Hepatocyte (in vitro differentiated cells): ENCODE data around the gene CDH4. TPM values are rescaled to one million over a fixed set of nuclear protein-coding genes. Genes with fewer than 3 reads are reported as not detected.

Experiments used
- DNase-seq: peaks from one replicate; pipeline ENCODE4 v3.0.0-alpha.2; 2016; ENCODE audit warnings: low spot score
- H2AFZ ChIP-seq: fragments of 200-600 bp; sonication (generic); 2 replicates; pipeline ENCODE4 v1.6.0; 2016; ENCODE audit warnings: antibody characterized with exemption, mild to moderate bottlenecking
- H3K27ac ChIP-seq: fragments of 200-600 bp; sonication (generic); 2 replicates; pipeline ENCODE4 v1.5.1; 2016; ENCODE audit warnings: mild to moderate bottlenecking
- H3K27me3 ChIP-seq: fragments of 200-600 bp; sonication (generic); 2 replicates; pipeline ENCODE4 v1.6.1; 2016
- H3K36me3 ChIP-seq: fragments of 200-600 bp; sonication (generic); replicated peaks from 2 replicates; pipeline ENCODE4 v1.5.1; 2016; ENCODE audit warnings: low read depth; ENCODE audit not compliant: insufficient read depth
- H3K4me1 ChIP-seq: fragments of 200-600 bp; sonication (generic); 2 replicates; pipeline ENCODE4 v1.5.1; 2016; ENCODE audit warnings: mild to moderate bottlenecking, moderate library complexity; ENCODE audit not compliant: insufficient read depth
- H3K4me2 ChIP-seq: fragments of 200-600 bp; sonication (generic); 2 replicates; pipeline ENCODE4 v1.6.0; 2016
- H3K4me3 ChIP-seq: fragments of 200-600 bp; sonication (generic); 2 replicates; pipeline ENCODE4 v1.5.1; 2016; ENCODE audit warnings: mild to moderate bottlenecking
- H3K79me2 ChIP-seq: fragments of 200-600 bp; sonication (generic); 2 replicates; pipeline ENCODE4 v1.6.0; 2017; ENCODE audit warnings: mild to moderate bottlenecking
- H3K9me2 ChIP-seq: fragments of 200-600 bp; sonication (generic); replicated peaks from 2 replicates; pipeline ENCODE4 v1.6.0; 2017; ENCODE audit warnings: mild to moderate bottlenecking; ENCODE audit not compliant: insufficient read depth
- H3K9me3 ChIP-seq: fragments of 200-600 bp; sonication (generic); 2 replicates; pipeline ENCODE4 v1.5.1; 2016; ENCODE audit warnings: low read depth, mild to moderate bottlenecking
- H4K20me1 ChIP-seq: fragments of 200-600 bp; sonication (generic); 2 replicates; pipeline ENCODE4 v1.6.0; 2016; ENCODE audit warnings: mild to moderate bottlenecking; ENCODE audit not compliant: insufficient read depth, poor library complexity, severe bottlenecking
- CTCF ChIP-seq: fragments of 200-600 bp; sonication (generic); IDR thresholded peaks from 2 replicates; pipeline ENCODE4 v1.5.1; 2016; ENCODE audit warnings: antibody characterized with exemption, mild to moderate bottlenecking; ENCODE audit not compliant: poor library complexity
- EZH2 ChIP-seq: fragments of 200-600 bp; sonication (generic); IDR thresholded peaks from 2 replicates; pipeline ENCODE4 v1.6.1; 2016; ENCODE audit warnings: antibody characterized with exemption, mild to moderate bottlenecking, borderline replicate concordance
- EZH2phosphoT487 ChIP-seq: fragments of 200-600 bp; sonication (generic); IDR thresholded peaks from one replicate; pipeline ENCODE4 v1.6.1; 2018; ENCODE audit warnings: antibody characterized with exemption, mild to moderate bottlenecking, low read depth, moderate library complexity; ENCODE audit not compliant: unreplicated experiment, severe bottlenecking
- WGBS: methylation state at CpG from one replicate; pipeline ENCODE4 v1.1.6; 2016; ENCODE audit warnings: low lambda C conversion rate; ENCODE audit errors: missing lambda C conversion rate; 5-methylcytosine and 5-hydroxymethylcytosine counted together
- polyA plus RNA-seq: library from polyadenylated mRNA; unstranded; fragments of >200 nt; fragmentation: Nextera tagmentation; extraction: Ambion mirVana; gene quantifications from 2 replicates; pipeline ENCODE4 v1.2.1, GENCODE V29; 2016
- total RNA-seq: library from RNA; depleted of rRNA; stranded (reverse); fragments of >200 nt; gene quantifications from 2 replicates; pipeline ENCODE4 v1.2.3, GENCODE V29; 2014

CDH4 gene
- total and polyA plus RNA-seq, 2 experiments from 2014 or later: 0.53 to 0.73 TPM

- H3K79me2 ChIP-seq: no peaks in the 10 kb centered on the region
- H3K27me3 ChIP-seq: no peaks in the 10 kb centered on the region
- no peak overlapping the region for H3K27ac ChIP-seq
- no peak overlapping the region for H3K4me2 ChIP-seq
- WGBS: 56% methylated on average over 14 of the region's 49 CpGs
- no peaks in the 10 kb centered on the region for H4K20me1 ChIP-seq
- no peaks in the 10 kb centered on the region for H3K9me3 ChIP-seq
- TF ChIP-seq EZH2phosphoT487 (no peak), CTCF (no peak), EZH2 (no peak)
- H3K9me2 ChIP-seq: no peaks in the 10 kb centered on the region
- DNase-seq: no peak
- no peaks in the 10 kb centered on the region for H3K36me3 ChIP-seq
- no peak overlapping the region for H2AFZ ChIP-seq
- no peaks in the 10 kb centered on the region for H3K4me1 ChIP-seq
- no peak overlapping the region for H3K4me3 ChIP-seq
These were observed 713.8 kb downstream of the CDH4 start for GRCh38 chr20:61965606-61966491.

GRCh38 chr20:61966492-61967244 lies 714.6 kb downstream of the CDH4 start:
- H3K4me2 ChIP-seq: no peak overlapping the region
- H4K20me1 ChIP-seq: no peaks in the 10 kb centered on the region
- DNase-seq: no peak
- no peaks in the 10 kb centered on the region for H3K79me2 ChIP-seq
- no peaks in the 10 kb centered on the region for H3K9me3 ChIP-seq
- TF ChIP-seq CTCF (no peak), EZH2 (no peak), EZH2phosphoT487 (no peak)
- 89% methylated on average over 24 of the region's 25 CpGs for WGBS
- no peaks in the 10 kb centered on the region for H3K27me3 ChIP-seq
- H2AFZ ChIP-seq: no peak overlapping the region
- H3K4me1 ChIP-seq: no peaks in the 10 kb centered on the region
- no peaks in the 10 kb centered on the region for H3K36me3 ChIP-seq
- H3K27ac ChIP-seq: no peak overlapping the region
- no peak overlapping the region for H3K4me3 ChIP-seq
- H3K9me2 ChIP-seq: no peaks in the 10 kb centered on the region

- H3K27me3 ChIP-seq: no peaks in the 10 kb centered on the region
- TF ChIP-seq CTCF: no peak
- TF ChIP-seq EZH2: no peak
- no peak for TF ChIP-seq EZH2phosphoT487
- no peak overlapping the region for H2AFZ ChIP-seq
- no peaks in the 10 kb centered on the region for H3K9me3 ChIP-seq
- no peaks in the 10 kb centered on the region for H3K4me1 ChIP-seq
- H3K4me2 ChIP-seq: no peak overlapping the region
- no peak overlapping the region for H3K27ac ChIP-seq
- 85% methylated on average over 2 of the region's 7 CpGs for whole genome bisulfite sequencing
- no peak for DNase-seq
- H3K79me2 ChIP-seq: no peaks in the 10 kb centered on the region
- H4K20me1 ChIP-seq: no peaks in the 10 kb centered on the region
- no peaks in the 10 kb centered on the region for H3K36me3 ChIP-seq
- no peak overlapping the region for H3K4me3 ChIP-seq
- H3K9me2 ChIP-seq: no peaks in the 10 kb centered on the region
These were observed 715.2 kb downstream of the CDH4 start for GRCh38 chr20:61967300-61967699.
